ENCODE measurements around the gene SCN2A.

- TF ChIP-seq KDM1A (IDR thresholded peaks at IDR 0.05; ENCODE audit: low read depth) (no peak), POLR2A (IDR thresholded peaks at IDR 0.05; ENCODE audit: low read length) (no peak)
Observed at GRCh38 chr2:165268754-165269153, 29.5 kb downstream of the SCN2A start.

Measured in A549 (cell line).